K562 (cell line): Measurements from ENCODE around the gene IGF1R. TPM values are rescaled to one million over a fixed set of nuclear protein-coding genes. Genes with fewer than 3 reads are reported as not detected.

Source experiments
- ATAC-seq: fragments of 200-7000 bp; cut with Tn5 transposase; 3 replicates; pipeline ENCODE4 v1.9.1; 2020; ENCODE audit warnings: moderate library complexity
- BruUV-seq: library from RNA; stranded (reverse); fragments of 400-500 nt; replicated peaks from 2 replicates; lab custom pipeline; 2021; lab: Mats Ljungman, UMichigan
- CTCF ChIA-PET: fragments of 300-600 bp; formaldehyde crosslinking; extraction: SDS; loops from one replicate; lab custom pipeline; 2021; ENCODE audit warnings: low intra/inter-chr PET ratio; lab: Yijun Ruan, JAX
- POLR2A ChIA-PET: fragments of 300-600, 350-650 bp; sonication (Branson Sonifier 250); formaldehyde crosslinking; extraction: SDS; loops from one replicate; lab custom pipeline; 2021; ENCODE audit warnings: antibody characterized with exemption, inconsistent platforms; lab: Yijun Ruan, JAX
- DNase-seq, 4 experiments: peaks; one replicate each; pipeline versions ENCODE4 v3.0.0 to v3.0.0-alpha.2; 2011 to 2018; ENCODE audit warnings: low spot score in 3 of 4, mixed read lengths in 3 of 4; ENCODE audit errors: extremely low read depth in 1 of 4
- FAIRE-seq: peaks from 2 replicates; lab custom pipeline; 2011; peaks lifted over from hg19 to GRCh38; lab: Jason Lieb, UNC
- H2AFZ ChIP-seq: 2 replicates; pipeline ENCODE4 v1.6.0; 2011; ENCODE audit warnings: low read depth, low read length, control low read depth, inconsistent platforms
- H3K27ac ChIP-seq: fragments of 200-600 bp; 3 replicates; pipeline ENCODE4 v1.8.0; 2011; ENCODE audit warnings: low read depth, mild to moderate bottlenecking, control low read depth, inconsistent platforms, low read length, moderate library complexity, mixed read lengths; ENCODE audit errors: extremely low read depth
- H3K27me3 ChIP-seq, 2 experiments: fragments of 300-600 bp in 1 of 2; 2 replicates in 1 of 2; 3 replicates in 1 of 2; pipeline versions ENCODE4 v1.6.0 to v1.8.0; 2011; ENCODE audit warnings: inconsistent platforms in 2 of 2, low read length in 2 of 2, mild to moderate bottlenecking in 1 of 2, mixed read lengths in 1 of 2, moderate library complexity in 1 of 2; ENCODE audit not compliant: control insufficient read depth in 2 of 2, insufficient read depth in 2 of 2
- H3K36me3 ChIP-seq: fragments of 300-600 bp; 3 replicates; pipeline ENCODE4 v1.8.0; 2011; ENCODE audit warnings: mild to moderate bottlenecking, low read length, inconsistent platforms; ENCODE audit not compliant: control insufficient read depth, insufficient read depth
- H3K4me1 ChIP-seq, 2 experiments: fragments of 200-600 bp in 1 of 2; replicated peaks in 1 of 2; 2 replicates in 1 of 2; 3 replicates in 1 of 2; pipeline versions ENCODE4 v1.5.1 to v1.8.0; 2011; ENCODE audit warnings: inconsistent platforms in 2 of 2, low read length in 2 of 2, mild to moderate bottlenecking in 1 of 2, mixed read lengths in 1 of 2, moderate library complexity in 1 of 2; ENCODE audit not compliant: control insufficient read depth in 2 of 2, insufficient read depth in 2 of 2
- H3K4me2 ChIP-seq: 2 replicates; pipeline ENCODE4 v1.6.1; 2011; ENCODE audit warnings: low read length, control low read depth, inconsistent platforms, mixed read lengths; ENCODE audit not compliant: insufficient read depth
- H3K4me3 ChIP-seq: fragments of 200-600 bp; sonication (generic), shearing (Covaris generic); 2 replicates; pipeline ENCODE4 v1.5.1; 2016; ENCODE audit warnings: control low read depth, inconsistent platforms
- H3K79me2 ChIP-seq: fragments of 200-600 bp; 3 replicates; pipeline ENCODE4 v1.8.0; 2011; ENCODE audit warnings: low read length, inconsistent platforms; ENCODE audit not compliant: control insufficient read depth, insufficient read depth
- H3K9ac ChIP-seq, 2 experiments: 2 replicates each; pipeline versions ENCODE4 v1.6.0 to v1.6.1; 2011; ENCODE audit warnings: low read depth in 2 of 2, low read length in 2 of 2, control low read depth in 1 of 2, inconsistent platforms in 1 of 2, mild to moderate bottlenecking in 1 of 2, mixed read lengths in 1 of 2; ENCODE audit not compliant: insufficient read depth in 1 of 2
- H3K9me1 ChIP-seq: one replicate; pipeline ENCODE4 v1.6.0; 2011; ENCODE audit warnings: inconsistent platforms, mild to moderate bottlenecking, low read length, moderate library complexity; ENCODE audit not compliant: control insufficient read depth, insufficient read depth
- H3K9me3 ChIP-seq: replicated peaks from 2 replicates; pipeline ENCODE4 v1.5.1; 2011; ENCODE audit warnings: low read depth, low read length, inconsistent platforms; ENCODE audit not compliant: control insufficient read depth, insufficient read depth
- H4K20me1 ChIP-seq: replicated peaks from 2 replicates; pipeline ENCODE4 v1.6.1; 2011; ENCODE audit warnings: low read length, inconsistent platforms, mixed read lengths; ENCODE audit not compliant: control insufficient read depth, insufficient read depth
- ATF1 ChIP-seq, 2 experiments: fragments of 450-650 bp in 1 of 2; IDR thresholded peaks; 2 replicates each; pipeline ENCODE4 v1.6.1; 2016; ENCODE audit warnings: missing compliant biosample characterization in 1 of 2, missing genetic modification characterization in 1 of 2
- TRIM28 ChIP-seq: fragments of 450-650 bp; IDR thresholded peaks from 2 replicates; pipeline ENCODE4 v1.6.1; 2017
- WGBS: fragments of 100-300 bp; shearing (Covaris generic); methylation state at CpG from one replicate; pipeline ENCODE4 v1.1.6; 2016; ENCODE audit warnings: low coverage, mixed read lengths; ENCODE audit not compliant: insufficient coverage; ENCODE audit errors: missing lambda C conversion rate; 5-methylcytosine and 5-hydroxymethylcytosine counted together
- in situ Hi-C: fragments of 300-500 bp; cut with MboI; formaldehyde crosslinking; loops from 4 replicates; pipeline ENCODE4 v1.15.0; 2018; ENCODE audit warnings: inconsistent platforms, mixed read lengths
- intact Hi-C: fragments of 100-400 bp; cut with micrococcal nuclease; formaldehyde crosslinking; loops from 2 replicates; pipeline ENCODE4 v1.14.2; 2022
- polyA plus RNA-seq, 8 experiments: library from polyadenylated mRNA; depleted of rRNA in 4 of 8; stranded (reverse) in 5 of 8; unstranded in 3 of 8; fragments of >200 nt; fragmentation: Nextera tagmentation in 2 of 8; fragmentation: Illumina TruSeq in 1 of 8; extraction: Ambion mirVana in 2 of 8; extraction: Trizol in 1 of 8; gene quantifications; 2 replicates each; pipeline versions ENCODE4 v1.2.1 to v1.2.3, GENCODE V29; 2011 to 2014; ENCODE audit warnings: inconsistent platforms in 1 of 8, missing spikeins in 1 of 8
- total RNA-seq, 7 experiments: library from RNA; depleted of rRNA in 6 of 7; stranded (reverse); fragments of >200 nt in 6 of 7; fragmentation: Illumina TruSeq in 2 of 7; extraction: Trizol in 2 of 7; gene quantifications; 2 replicates each; pipeline versions ENCODE4 v1.2.1 to v1.2.3, GENCODE V29; 2011 to 2021; ENCODE audit warnings: low replicate concordance in 1 of 7
- TF ChIP-seq, protein P1 (sequence below): sonication (generic); formaldehyde crosslinking; IDR thresholded peaks from 2 replicates; pipeline ENCODE4 v1.5.0; 2020; ENCODE audit warnings: missing genetic modification reagents
- TF ChIP-seq, protein P2 (sequence below): IDR thresholded peaks from 2 replicates; pipeline ENCODE4 v1.6.1; 2011; ENCODE audit not compliant: insufficient read length; ENCODE audit errors: extremely low read depth
- TF ChIP-seq, protein P3 (sequence below): IDR thresholded peaks from 2 replicates; pipeline ENCODE4 v1.6.1; 2012; ENCODE audit warnings: low read depth, low read length, improper control_type of control experiment, borderline replicate concordance

IGF1R gene
- total and polyA plus RNA-seq, 9 of the 15 experiments (the other 6 are each of a cell fraction or from before 2014, with no cell fraction given) = 0.35 to 8.0 (median 1.6) TPM

DNA sequence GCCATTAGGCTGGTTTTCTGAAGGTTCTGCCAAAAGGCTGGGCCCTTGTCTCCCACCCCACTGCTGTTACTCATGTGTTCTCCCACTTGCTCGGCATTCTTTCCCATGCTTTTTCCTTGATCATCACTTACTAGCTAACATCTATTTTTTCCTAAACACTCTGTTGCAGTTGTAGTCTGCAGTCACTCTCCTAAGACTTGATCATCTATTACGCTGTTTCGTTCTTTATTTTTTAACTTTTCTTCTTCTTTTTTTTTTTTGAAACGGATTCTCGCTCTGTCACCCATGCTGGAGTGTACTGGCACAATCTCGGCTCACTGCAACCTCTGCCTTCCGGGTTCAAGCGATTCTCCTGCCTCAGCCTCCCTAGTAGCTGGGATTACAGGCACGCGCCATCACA, 176.3 kb downstream of the IGF1R start:
- Histone ChIP-seq H3K9me3 (no peaks in the 10 kb centered on the region), H3K4me2 (no peak overlapping the region), H3K27ac (no peak overlapping the region), H2AFZ (no peak overlapping the region), H3K4me3 (no peak overlapping the region), H3K9me1 (no peaks in the 10 kb centered on the region), H3K79me2 (no peaks in the 10 kb centered on the region), H4K20me1 (no peaks in the 10 kb centered on the region), H3K9ac (no peak overlapping the region), H3K36me3 (no peaks in the 10 kb centered on the region), H3K27me3 (peaks cover 0 to 4% of the 10 kb centered on the region in 2 experiments; a peak in 3 of 5 replicates), H3K4me1 (no peaks in the 10 kb centered on the region)
- intact Hi-C loops (no loop called here), in situ Hi-C loops (no loop called here)
- ChIA-PET POLR2A (no interaction called here), CTCF (no interaction called here)
- FAIRE-seq (no peak), ATAC-seq (no peak), DNase-seq (no peak)
- TF ChIP-seq TRIM28 (no peak), ATF1 (CRISPR knock-in tag; IDR thresholded peaks at IDR 0.05) (no peak), ATF1 (tag; IDR thresholded peaks at IDR 0.05) (no peak)
- TF ChIP-seq, protein P1, sequence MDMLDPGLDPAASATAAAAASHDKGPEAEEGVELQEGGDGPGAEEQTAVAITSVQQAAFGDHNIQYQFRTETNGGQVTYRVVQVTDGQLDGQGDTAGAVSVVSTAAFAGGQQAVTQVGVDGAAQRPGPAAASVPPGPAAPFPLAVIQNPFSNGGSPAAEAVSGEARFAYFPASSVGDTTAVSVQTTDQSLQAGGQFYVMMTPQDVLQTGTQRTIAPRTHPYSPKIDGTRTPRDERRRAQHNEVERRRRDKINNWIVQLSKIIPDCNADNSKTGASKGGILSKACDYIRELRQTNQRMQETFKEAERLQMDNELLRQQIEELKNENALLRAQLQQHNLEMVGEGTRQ (CRISPR knock-in tag) = no peak
- TF ChIP-seq, protein P2, sequence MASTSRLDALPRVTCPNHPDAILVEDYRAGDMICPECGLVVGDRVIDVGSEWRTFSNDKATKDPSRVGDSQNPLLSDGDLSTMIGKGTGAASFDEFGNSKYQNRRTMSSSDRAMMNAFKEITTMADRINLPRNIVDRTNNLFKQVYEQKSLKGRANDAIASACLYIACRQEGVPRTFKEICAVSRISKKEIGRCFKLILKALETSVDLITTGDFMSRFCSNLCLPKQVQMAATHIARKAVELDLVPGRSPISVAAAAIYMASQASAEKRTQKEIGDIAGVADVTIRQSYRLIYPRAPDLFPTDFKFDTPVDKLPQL = no peak
- TF ChIP-seq, protein P3, sequence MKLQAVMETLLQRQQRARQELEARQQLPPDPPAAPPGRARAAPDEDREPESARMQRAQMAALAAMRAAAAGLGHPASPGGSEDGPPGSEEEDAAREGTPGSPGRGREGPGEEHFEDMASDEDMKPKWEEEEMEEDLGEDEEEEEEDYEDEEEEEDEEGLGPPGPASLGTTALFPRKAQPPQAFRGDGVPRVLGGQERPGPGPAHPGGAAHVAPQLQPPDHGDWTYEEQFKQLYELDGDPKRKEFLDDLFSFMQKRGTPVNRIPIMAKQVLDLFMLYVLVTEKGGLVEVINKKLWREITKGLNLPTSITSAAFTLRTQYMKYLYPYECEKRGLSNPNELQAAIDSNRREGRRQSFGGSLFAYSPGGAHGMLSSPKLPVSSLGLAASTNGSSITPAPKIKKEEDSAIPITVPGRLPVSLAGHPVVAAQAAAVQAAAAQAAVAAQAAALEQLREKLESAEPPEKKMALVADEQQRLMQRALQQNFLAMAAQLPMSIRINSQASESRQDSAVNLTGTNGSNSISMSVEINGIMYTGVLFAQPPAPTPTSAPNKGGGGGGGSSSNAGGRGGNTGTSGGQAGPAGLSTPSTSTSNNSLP = no peak
- WGBS = 0% methylated on average over 10 of the region's 10 CpGs
- no TSS peak for BruUV-seq
